CD4-positive, alpha-beta T cell (primary cell): ENCODE results near the gene MLLT6. TPM values are rescaled to one million over a fixed set of nuclear protein-coding genes. Genes with fewer than 3 reads are reported as not detected.

Experiments used
- ATAC-seq: fragments of 200-7000 bp; cut with Tn5 transposase; one replicate; pipeline ENCODE4 v1.10.0; 2022; ENCODE audit warnings: mild to moderate bottlenecking; ENCODE audit not compliant: poor library complexity
- CTCF ChIA-PET: fragments of 350-600 bp; sonication (Branson Sonifier 250); formaldehyde crosslinking; loops from one replicate; lab custom pipeline; 2021; ENCODE audit warnings: antibody characterized with exemption, inconsistent platforms; lab: Charles Lee
- POLR2A ChIA-PET: fragments of 350-600 bp; sonication (Branson Sonifier 250); formaldehyde crosslinking; loops from one replicate; lab custom pipeline; 2021; ENCODE audit warnings: antibody characterized with exemption, inconsistent platforms; lab: Charles Lee
- DNase-seq, 14 experiments: peaks; one replicate each; pipeline ENCODE4 v3.0.0-alpha.2; 2013 to 2020; ENCODE audit warnings: mixed read lengths in 2 of 14
- H3K27ac ChIP-seq, 2 donors: one replicate each; pipeline versions ENCODE4 v1.5.1 to v1.7.0; 2013; ENCODE audit warnings: low read length in 2 of 2, low read depth in 1 of 2, mild to moderate bottlenecking in 1 of 2
- H3K27me3 ChIP-seq, 2 experiments: 1 replicate in 1 of 2; 2 replicates in 1 of 2; pipeline versions ENCODE4 v1.6.1 to v1.7.0; 2013; ENCODE audit warnings: low read length in 2 of 2, control low read depth in 1 of 2, mild to moderate bottlenecking in 1 of 2, moderate library complexity in 1 of 2; ENCODE audit not compliant: insufficient read depth in 2 of 2, control insufficient read depth in 1 of 2
- H3K36me3 ChIP-seq: one replicate; pipeline ENCODE4 v1.6.1; 2013; ENCODE audit warnings: low read length, control low read depth; ENCODE audit not compliant: insufficient read depth
- H3K4me1 ChIP-seq: one replicate; pipeline ENCODE4 v1.6.1; 2013; ENCODE audit warnings: low read length, control low read depth; ENCODE audit not compliant: insufficient read depth
- H3K4me3 ChIP-seq: one replicate; pipeline ENCODE4 v1.5.1; 2013; ENCODE audit warnings: mild to moderate bottlenecking, low read length, moderate library complexity
- H3K9me3 ChIP-seq, 2 experiments: 1 replicate in 1 of 2; 2 replicates in 1 of 2; pipeline versions ENCODE4 v1.6.1 to v1.7.0; 2013; ENCODE audit warnings: low read length in 2 of 2, mild to moderate bottlenecking in 2 of 2, control low read depth in 1 of 2, moderate library complexity in 1 of 2; ENCODE audit not compliant: control insufficient read depth in 1 of 2, insufficient read depth in 1 of 2
- H3K27ac Mint-ChIP-seq: one replicate; pipeline ENCODE4 v1.8.0; 2020; ENCODE audit warnings: mixed read lengths
- H3K27me3 Mint-ChIP-seq: one replicate; pipeline ENCODE4 v1.8.0; 2021; ENCODE audit warnings: mixed read lengths
- H3K36me3 Mint-ChIP-seq: one replicate; pipeline ENCODE4 v1.8.0; 2021; ENCODE audit warnings: low read depth, mixed read lengths
- H3K4me1 Mint-ChIP-seq: one replicate; pipeline ENCODE4 v1.8.0; 2021; ENCODE audit warnings: low read depth, mixed read lengths
- H3K4me3 Mint-ChIP-seq: one replicate; pipeline ENCODE4 v1.8.0; 2020; ENCODE audit warnings: mild to moderate bottlenecking, mixed read lengths
- H3K9me3 Mint-ChIP-seq: one replicate; pipeline ENCODE4 v1.8.0; 2020; ENCODE audit warnings: mixed read lengths
- CTCF ChIP-seq: fragments of 200-600 bp; IDR thresholded peaks from one replicate; pipeline ENCODE4 v1.8.0; 2022; ENCODE audit warnings: antibody characterized with exemption, mild to moderate bottlenecking
- intact Hi-C, 2 experiments: fragments of 100-400 bp; cut with DNase I in 1 of 2; cut with micrococcal nuclease in 1 of 2; formaldehyde crosslinking; loops; one replicate each; pipeline versions ENCODE4 v1.15.1 to v1.9.0; 2023 to 2025; cut with DNase I, micrococcal nuclease
- total RNA-seq, 174 experiments: library from RNA in 2 of 174; stranded (reverse) in 2 of 174; gene quantifications; one replicate each; pipeline ENCODE4 v1.2.3 and lab custom pipeline; 2021 to 2026

The MLLT6 gene
- total RNA-seq, 2 experiments from 2014 or later, result 321 to 324 TPM

DNA sequence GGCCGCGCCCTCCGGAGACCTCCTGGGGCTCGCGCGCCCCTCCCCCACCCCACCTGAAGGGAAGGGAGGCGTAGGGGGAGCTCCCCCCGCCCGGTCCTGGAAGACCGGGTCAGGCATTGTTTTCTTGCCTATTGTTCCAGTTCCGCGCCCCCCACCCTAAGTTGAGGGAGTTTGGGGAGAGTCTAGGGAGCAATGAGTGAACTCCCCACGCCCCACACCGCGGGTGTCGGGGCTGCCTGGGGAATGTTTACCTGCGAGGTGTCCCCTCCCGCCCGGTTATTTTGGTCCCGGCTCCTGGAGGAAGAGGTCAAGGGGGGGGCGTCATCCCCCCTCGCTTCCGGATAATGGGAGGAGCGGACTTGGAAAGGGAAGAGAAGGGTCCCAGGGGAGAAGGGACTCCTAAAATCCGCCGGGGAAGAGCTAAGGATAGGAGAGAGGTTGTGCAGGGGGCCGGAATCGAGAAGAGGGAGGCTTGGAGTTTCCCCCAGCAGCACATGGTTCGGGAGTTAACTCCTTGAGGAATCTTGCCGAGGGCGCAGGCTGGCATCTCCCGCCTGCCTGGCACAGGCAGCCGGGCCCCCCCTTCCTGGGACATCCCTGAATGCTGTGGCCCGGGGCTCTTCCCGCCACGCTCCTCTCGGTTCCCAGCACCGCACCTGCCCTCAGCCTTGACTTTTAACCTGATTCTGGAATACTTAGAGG, 881 bp downstream of the MLLT6 start:
- POLR2A ChIA-PET, result interaction anchor here (1.0 to 7.0 kb wide), 12 partner anchors 11 to 447 kb away, joined by 3 to 180 read pairs (median 6); partner anchors contain the start of genes CISD3, EPOP, LASP1 and PIP4K2B
- no peaks in the 10 kb centered on the region for H3K27me3 ChIP-seq
- peak overlapping the region; percentile 72 to 74 for H3K27ac ChIP-seq

GRCh38 chr17:38706505-38707216, 1.6 kb downstream of the MLLT6 start:
- H3K27me3 ChIP-seq, result no peaks in the 10 kb centered on the region
- TF ChIP-seq CTCF, result no peak
- H3K27ac ChIP-seq, result peak overlapping the region; percentile 72 to 74
- Mint-ChIP-seq H3K4me1 (peaks cover 70% of the 10 kb centered on the region), H3K9me3 (no peaks in the 10 kb centered on the region), H3K36me3 (peaks cover 81% of the 10 kb centered on the region), H3K27me3 (no peaks in the 10 kb centered on the region), H3K4me3 (peak overlapping the region; percentile 98), H3K27ac (peak overlapping the region; percentile 88)
- DNase-seq, result peak in 6 of 14 experiments; percentile 28 to 68 (median 52)
- no peaks in the 10 kb centered on the region for H3K9me3 ChIP-seq
- H3K4me3 ChIP-seq, result peak overlapping the region; percentile 94
- intact Hi-C loops, result loop anchor here in 1 of 2 experiments (1.0 kb wide), 1 partner anchor 22 kb away; no protein-coding TSS in a partner anchor
- peaks cover 40% of the 10 kb centered on the region for H3K36me3 ChIP-seq
- CTCF ChIA-PET, result interaction anchor here (0.9 to 1.8 kb wide), 7 partner anchors 21 to 149 kb away, joined by 3 to 10 read pairs (median 3); partner anchors contain the start of gene PSMB3
- peaks cover 82% of the 10 kb centered on the region for H3K4me1 ChIP-seq
- no peak for ATAC-seq
- POLR2A ChIA-PET, result interaction anchor here (0.6 to 7.0 kb wide), 11 partner anchors 10 to 165 kb away, joined by 3 to 180 read pairs (median 4); partner anchors contain the start of genes CISD3, EPOP, PSMB3 and RPL23

More for the DNA sequence above, 881 bp downstream of the MLLT6 start:
- H3K9me3 ChIP-seq, result no peaks in the 10 kb centered on the region
- ATAC-seq (no peak), DNase-seq (peak in 6 of 14 experiments; percentile 25 to 60 (median 38))
- H3K4me1 ChIP-seq, result peaks cover 82% of the 10 kb centered on the region
- Mint-ChIP-seq H3K4me1 (peaks cover 69% of the 10 kb centered on the region), H3K4me3 (peak overlapping the region; percentile 98), H3K9me3 (no peaks in the 10 kb centered on the region), H3K27me3 (no peaks in the 10 kb centered on the region), H3K36me3 (peaks cover 78% of the 10 kb centered on the region), H3K27ac (peak overlapping the region; percentile 88)
- intact Hi-C loops, result loop anchor here (1.0 to 2.0 kb wide), 2 partner anchors 22 to 47 kb away; partner anchors contain the start of gene PSMB3 (in 2 of the 2)
- no peak for TF ChIP-seq CTCF
- H3K36me3 ChIP-seq, result peaks cover 33% of the 10 kb centered on the region
- CTCF ChIA-PET, result interaction anchor here (0.9 to 1.8 kb wide), 7 partner anchors 22 to 47 kb away, joined by 3 to 10 read pairs (median 3); partner anchors contain the start of gene PSMB3
- H3K4me3 ChIP-seq, result peak overlapping the region; percentile 94

DNA sequence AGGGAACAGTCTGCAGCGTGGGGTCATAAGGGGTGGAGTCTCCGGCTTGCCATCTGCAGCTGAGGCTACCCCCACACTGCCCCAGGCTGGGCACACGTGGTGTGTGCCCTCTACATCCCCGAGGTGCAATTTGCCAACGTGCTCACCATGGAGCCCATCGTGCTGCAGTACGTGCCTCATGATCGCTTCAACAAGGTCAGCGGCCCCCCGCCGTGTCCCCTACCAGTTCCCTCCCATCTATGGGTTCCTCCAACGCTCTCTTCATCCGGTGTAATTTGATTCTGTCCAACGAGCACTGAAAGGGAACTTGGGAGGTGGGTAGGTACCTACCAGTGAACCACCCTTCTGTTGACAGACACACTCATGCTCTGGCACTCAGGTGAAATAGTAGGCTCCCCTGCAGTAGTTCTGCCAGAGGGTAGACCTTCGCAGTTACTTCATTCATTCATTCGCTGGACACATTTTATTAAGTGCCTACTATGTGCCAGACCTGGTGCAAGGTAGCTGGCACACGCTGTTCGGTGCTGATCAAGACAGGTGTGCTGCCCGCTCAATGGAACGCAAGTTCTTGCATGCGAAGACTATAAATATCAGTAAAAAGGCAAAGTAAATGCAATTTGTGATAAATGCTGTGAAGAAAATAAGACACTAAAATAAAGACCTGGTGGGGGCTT, 2.7 kb downstream of the MLLT6 start:
- peak overlapping the region; percentile 94 for H3K4me3 ChIP-seq

More for the DNA sequence above, 2.7 kb downstream of the MLLT6 start:
- ChIA-PET POLR2A (interaction anchor here (3.9 to 7.0 kb wide), 2 partner anchors 9 to 20 kb away, joined by 42 to 180 read pairs; no protein-coding TSS in a partner anchor), CTCF (interaction anchor here (1.4 to 1.8 kb wide), 3 partner anchors 20 to 31 kb away, joined by 3 to 10 read pairs (median 4); no protein-coding TSS in a partner anchor)
- peaks cover 85% of the 10 kb centered on the region for H3K36me3 Mint-ChIP-seq
- intact Hi-C loops, result no loop called here
- DNase-seq, result no peak
- TF ChIP-seq CTCF, result no peak
- Histone ChIP-seq H3K27ac (peak overlapping the region in 1 of 2 donors; percentile 74), H3K36me3 (peaks cover 52% of the 10 kb centered on the region), H3K27me3 (no peaks in the 10 kb centered on the region), H3K9me3 (no peaks in the 10 kb centered on the region), H3K4me1 (peaks cover 81% of the 10 kb centered on the region)
- peak overlapping the region; percentile 88 for H3K27ac Mint-ChIP-seq
- no peaks in the 10 kb centered on the region for H3K27me3 Mint-ChIP-seq
- peaks cover 63% of the 10 kb centered on the region for H3K4me1 Mint-ChIP-seq
- H3K9me3 Mint-ChIP-seq, result no peaks in the 10 kb centered on the region
- peak overlapping the region; percentile 98 for H3K4me3 Mint-ChIP-seq
- no peak for ATAC-seq
